ENCODE data around the gene SGO2. TPM values are rescaled to one million over a fixed set of nuclear protein-coding genes. Genes with fewer than 3 reads are reported as not detected.
A peak's percentile ranks its signal among the peaks of the same experiment; 100 is the strongest.

Gene SGO2, protein sequence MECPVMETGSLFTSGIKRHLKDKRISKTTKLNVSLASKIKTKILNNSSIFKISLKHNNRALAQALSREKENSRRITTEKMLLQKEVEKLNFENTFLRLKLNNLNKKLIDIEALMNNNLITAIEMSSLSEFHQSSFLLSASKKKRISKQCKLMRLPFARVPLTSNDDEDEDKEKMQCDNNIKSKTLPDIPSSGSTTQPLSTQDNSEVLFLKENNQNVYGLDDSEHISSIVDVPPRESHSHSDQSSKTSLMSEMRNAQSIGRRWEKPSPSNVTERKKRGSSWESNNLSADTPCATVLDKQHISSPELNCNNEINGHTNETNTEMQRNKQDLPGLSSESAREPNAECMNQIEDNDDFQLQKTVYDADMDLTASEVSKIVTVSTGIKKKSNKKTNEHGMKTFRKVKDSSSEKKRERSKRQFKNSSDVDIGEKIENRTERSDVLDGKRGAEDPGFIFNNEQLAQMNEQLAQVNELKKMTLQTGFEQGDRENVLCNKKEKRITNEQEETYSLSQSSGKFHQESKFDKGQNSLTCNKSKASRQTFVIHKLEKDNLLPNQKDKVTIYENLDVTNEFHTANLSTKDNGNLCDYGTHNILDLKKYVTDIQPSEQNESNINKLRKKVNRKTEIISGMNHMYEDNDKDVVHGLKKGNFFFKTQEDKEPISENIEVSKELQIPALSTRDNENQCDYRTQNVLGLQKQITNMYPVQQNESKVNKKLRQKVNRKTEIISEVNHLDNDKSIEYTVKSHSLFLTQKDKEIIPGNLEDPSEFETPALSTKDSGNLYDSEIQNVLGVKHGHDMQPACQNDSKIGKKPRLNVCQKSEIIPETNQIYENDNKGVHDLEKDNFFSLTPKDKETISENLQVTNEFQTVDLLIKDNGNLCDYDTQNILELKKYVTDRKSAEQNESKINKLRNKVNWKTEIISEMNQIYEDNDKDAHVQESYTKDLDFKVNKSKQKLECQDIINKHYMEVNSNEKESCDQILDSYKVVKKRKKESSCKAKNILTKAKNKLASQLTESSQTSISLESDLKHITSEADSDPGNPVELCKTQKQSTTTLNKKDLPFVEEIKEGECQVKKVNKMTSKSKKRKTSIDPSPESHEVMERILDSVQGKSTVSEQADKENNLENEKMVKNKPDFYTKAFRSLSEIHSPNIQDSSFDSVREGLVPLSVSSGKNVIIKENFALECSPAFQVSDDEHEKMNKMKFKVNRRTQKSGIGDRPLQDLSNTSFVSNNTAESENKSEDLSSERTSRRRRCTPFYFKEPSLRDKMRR
- total RNA-seq: 10 to 100 TPM in 1 of 5 experiments, 1 to 10 TPM in 4; 1.4 to 32.3 (median 2.9) TPM
- polyA plus RNA-seq: 1 to 10 TPM; 2.2 TPM
- total RNA-seq: 2.7 reads per million, percentile 14 among the genes with 10 or more reads in this experiment

DNA sequence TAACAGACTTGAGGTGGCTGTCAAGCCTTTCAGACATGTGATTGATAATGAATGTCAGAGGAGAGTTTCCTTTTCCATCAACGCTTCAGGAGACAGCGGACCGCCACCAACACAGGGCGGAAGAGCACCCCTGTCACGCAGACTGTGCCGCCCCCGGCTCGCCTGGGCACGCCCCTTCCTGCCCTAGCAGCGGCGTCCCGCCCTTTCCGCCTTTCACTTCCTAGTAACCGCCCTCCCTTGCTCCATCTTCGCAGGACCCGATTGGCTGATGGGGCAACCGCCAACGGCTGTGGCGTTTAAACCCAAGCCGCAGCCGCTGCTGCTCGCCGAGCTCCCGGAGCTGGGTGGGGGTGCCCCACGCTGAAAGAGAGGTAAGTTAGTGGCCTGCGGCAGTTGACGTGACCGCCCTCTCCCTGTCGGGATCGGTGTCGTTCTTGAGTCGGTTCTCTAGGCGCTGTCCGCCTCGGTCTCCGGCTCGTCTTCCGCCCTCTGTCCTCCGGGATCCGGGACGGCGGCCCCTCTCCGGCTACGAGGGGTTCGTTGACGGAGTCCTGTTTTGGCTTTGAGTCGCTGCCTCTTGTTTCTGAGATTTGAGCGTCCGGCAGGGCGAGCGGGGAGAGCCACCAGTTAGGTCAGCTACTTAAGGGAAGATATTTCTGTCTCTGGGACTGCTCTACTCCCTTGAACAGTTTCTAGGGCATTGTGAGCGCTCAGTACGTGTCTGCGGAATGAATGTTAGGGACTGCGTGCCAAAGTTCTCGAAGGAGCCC lies at the start of gene SGO2:
Gene SGO2, plus strand, starts transcription at position 326 of the 770 bp plus-strand sequence. CDS start 6,769 bp downstream, outside the sequence.
- DNase-seq (peak; percentile 84 to 95 (median 94)), ATAC-seq (peak; percentile 100)
- intact Hi-C loops (cut with micrococcal nuclease): loop anchor here (1.0 to 10.0 kb wide), 19 partner anchors 16 to 1739 kb away; partner anchors contain the start of genes BZW1 (in 2 of the 2), KCTD18 (in 2 of the 2), MAIP1 (in 2 of the 2) and TYW5 (in 2 of the 2)
- Mint-ChIP-seq H3K27ac (peak within 1 kb of the TSS; percentile 66 to 89 (median 85)), H3K9me3 (no peaks in the 10 kb centered on the region), H3K4me1 (peaks cover 7 to 34% (median 9%) of the 10 kb centered on the region in 7 donors), H3K27me3 (peaks cover 0 to 1% (median 0%) of the 10 kb centered on the region in 5 donors), H3K36me3 (peaks cover 0 to 4% (median 0%) of the 10 kb centered on the region in 5 donors), H3K4me3 (peak within 1 kb of the TSS; percentile 88 to 95 (median 92))
- Histone ChIP-seq H3K27me3 (ENCODE audit: control insufficient read depth in 2 of 2, insufficient read depth in 2 of 2, low read length in 2 of 2) (no peaks in the 10 kb centered on the region), H3K4me3 (ENCODE audit: low read length) (peak within 1 kb of the TSS; percentile 74), H3K9me3 (ENCODE audit: control insufficient read depth in 2 of 3, low read length in 3 of 3) (no peaks in the 10 kb centered on the region), H3K27ac (ENCODE audit: low read depth, low read length) (peak within 1 kb of the TSS; percentile 64), H3K36me3 (ENCODE audit: control insufficient read depth in 2 of 3, insufficient read depth in 3 of 3, low read length in 3 of 3) (no peaks in the 10 kb centered on the region), H3K4me1 (ENCODE audit: control insufficient read depth in 2 of 2, insufficient read depth in 2 of 2, low read length in 2 of 2) (peaks cover 6 to 8% of the 10 kb centered on the region in 2 donors)
- CTCF ChIA-PET: interaction anchor here (0.7 to 1.3 kb wide), 2 partner anchors 9 to 59 kb away, joined by 3 to 4 read pairs; no protein-coding TSS in a partner anchor
- POLR2A ChIA-PET: interaction anchor here (0.5 to 3.1 kb wide), 8 partner anchors 8 to 1714 kb away, joined by 3 to 25 read pairs (median 4); partner anchors contain the start of genes ALS2, CLK1 and KCTD18

- DNase-seq (no peak), ATAC-seq (no peak)
- H3K4me3 ChIP-seq (ENCODE audit: low read length): no peak overlapping the region
- Mint-ChIP-seq H3K4me1 (peaks cover 0 to 18% (median 4%) of the 10 kb centered on the region in 7 donors), H3K4me3 (no peak overlapping the region), H3K9me3 (no peaks in the 10 kb centered on the region), H3K36me3 (peaks cover 0 to 12% (median 0%) of the 10 kb centered on the region in 5 donors), H3K27me3 (no peaks in the 10 kb centered on the region), H3K27ac (peak overlapping the region in 1 of 9 donors; percentile 37)
- H3K4me1 ChIP-seq (ENCODE audit: control insufficient read depth in 2 of 2, insufficient read depth in 2 of 2, low read length in 2 of 2): peaks cover 0 to 4% of the 10 kb centered on the region in 2 donors
- ChIA-PET CTCF (interaction anchor here (1.7 kb wide), 1 partner anchor 100 kb away, joined by 4 read pairs; no protein-coding TSS in a partner anchor), POLR2A (no interaction called here)
- no peaks in the 10 kb centered on the region for H3K27me3 ChIP-seq (ENCODE audit: control insufficient read depth in 2 of 2, insufficient read depth in 2 of 2, low read length in 2 of 2)
- H3K27ac ChIP-seq (ENCODE audit: low read depth, low read length): no peak overlapping the region
- intact Hi-C loops (cut with micrococcal nuclease): no loop called here
- no peaks in the 10 kb centered on the region for H3K9me3 ChIP-seq (ENCODE audit: control insufficient read depth in 2 of 3, low read length in 3 of 3)
- no peaks in the 10 kb centered on the region for H3K36me3 ChIP-seq (ENCODE audit: control insufficient read depth in 2 of 3, insufficient read depth in 3 of 3, low read length in 3 of 3)
These were observed 49.2 kb upstream of the SGO2 start for GRCh38 chr2:200476836-200477235.

- Histone ChIP-seq H3K9me3 (ENCODE audit: control insufficient read depth in 2 of 3, low read length in 3 of 3) (no peaks in the 10 kb centered on the region), H3K4me1 (ENCODE audit: control insufficient read depth in 2 of 2, insufficient read depth in 2 of 2, low read length in 2 of 2) (peaks cover 0 to 4% of the 10 kb centered on the region in 2 donors), H3K36me3 (ENCODE audit: control insufficient read depth in 2 of 3, insufficient read depth in 3 of 3, low read length in 3 of 3) (no peaks in the 10 kb centered on the region), H3K27ac (ENCODE audit: low read depth, low read length) (no peak overlapping the region), H3K4me3 (ENCODE audit: low read length) (no peak overlapping the region), H3K27me3 (ENCODE audit: control insufficient read depth in 2 of 2, insufficient read depth in 2 of 2, low read length in 2 of 2) (no peaks in the 10 kb centered on the region)
- no peaks in the 10 kb centered on the region for H3K9me3 Mint-ChIP-seq
- no peak overlapping the region for H3K27ac Mint-ChIP-seq
- ATAC-seq (no peak), DNase-seq (no peak)
- H3K36me3 Mint-ChIP-seq: peaks cover 0 to 12% (median 0%) of the 10 kb centered on the region in 5 donors
- CTCF ChIA-PET: no interaction called here
- no peaks in the 10 kb centered on the region for H3K27me3 Mint-ChIP-seq
- intact Hi-C loops (cut with micrococcal nuclease): no loop called here
- peaks cover 0 to 18% (median 4%) of the 10 kb centered on the region in 7 donors for H3K4me1 Mint-ChIP-seq
- POLR2A ChIA-PET: interaction anchor here (1.2 kb wide), 1 partner anchor 12 kb away, joined by 4 read pairs; no protein-coding TSS in a partner anchor
- H3K4me3 Mint-ChIP-seq: no peak overlapping the region
These were observed 48.3 kb upstream of the SGO2 start for GRCh38 chr2:200477667-200478131.

DNA sequence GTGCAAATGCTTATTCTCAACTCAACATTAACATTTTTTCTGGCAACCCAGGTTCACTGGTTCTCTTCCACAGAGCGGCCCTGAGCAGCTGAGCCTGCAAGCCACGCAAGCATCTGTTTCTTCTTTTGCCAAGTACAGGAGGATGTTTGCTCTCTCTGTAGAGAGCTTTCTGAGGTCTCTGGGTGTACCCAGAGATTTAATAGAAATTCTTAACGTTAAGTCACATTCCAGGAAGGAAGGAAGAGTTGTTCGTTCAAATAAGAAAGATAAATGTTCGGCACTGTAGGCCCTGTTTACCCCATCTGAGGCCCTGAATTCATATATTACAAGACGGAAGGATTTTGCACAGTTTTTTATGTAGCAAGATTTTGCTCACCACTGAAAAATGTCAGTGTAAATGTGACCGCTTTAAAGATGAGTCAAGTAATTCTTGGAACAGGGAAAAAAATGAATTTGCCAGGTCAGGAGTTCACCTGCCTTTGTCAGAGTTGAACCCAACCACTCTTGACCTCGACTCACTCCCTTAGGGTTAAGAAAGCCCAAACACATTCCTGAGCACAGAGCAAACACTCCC lies 46.2 kb upstream of the SGO2 start:
- intact Hi-C loops (cut with micrococcal nuclease): loop anchor here (2.0 to 5.0 kb wide), 4 partner anchors 35 to 777 kb away; partner anchors contain the start of gene SPATS2L (in 1 of the 2)
- POLR2A ChIA-PET: no interaction called here
- peak overlapping the region in 1 of 10 donors; percentile 30 for H3K4me3 Mint-ChIP-seq

DNA sequence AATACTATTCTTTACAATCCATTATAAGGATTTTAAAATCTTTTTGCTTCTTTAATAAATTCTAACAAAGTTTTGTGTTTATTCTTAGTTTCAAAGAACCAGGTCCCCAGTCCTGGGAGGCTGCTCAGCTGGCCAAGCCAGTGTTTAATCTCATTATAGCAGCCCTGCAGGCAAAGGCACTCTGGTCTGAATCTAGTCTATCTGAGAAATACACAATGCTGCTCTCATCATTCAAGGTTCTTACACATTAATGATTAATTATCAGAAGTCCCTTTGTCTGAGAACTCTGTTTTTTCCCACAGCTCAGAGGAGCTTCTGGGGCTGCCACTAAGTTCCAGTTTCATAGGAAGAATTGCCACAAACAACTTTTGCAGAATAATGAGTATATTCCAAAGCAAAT lies 43.8 kb upstream of the SGO2 start:
- POLR2A ChIA-PET: no interaction called here
- Histone ChIP-seq H3K4me1 (ENCODE audit: control insufficient read depth in 2 of 2, insufficient read depth in 2 of 2, low read length in 2 of 2) (peaks cover 0 to 4% of the 10 kb centered on the region in 2 donors), H3K27me3 (ENCODE audit: control insufficient read depth in 2 of 2, insufficient read depth in 2 of 2, low read length in 2 of 2) (no peaks in the 10 kb centered on the region), H3K4me3 (ENCODE audit: low read length) (no peak overlapping the region), H3K27ac (ENCODE audit: low read depth, low read length) (no peak overlapping the region), H3K36me3 (ENCODE audit: control insufficient read depth in 2 of 3, insufficient read depth in 3 of 3, low read length in 3 of 3) (no peaks in the 10 kb centered on the region), H3K9me3 (ENCODE audit: control insufficient read depth in 2 of 3, low read length in 3 of 3) (no peaks in the 10 kb centered on the region)
- no peak for ATAC-seq
- no peak for DNase-seq
- no peaks in the 10 kb centered on the region for H3K9me3 Mint-ChIP-seq
- H3K27ac Mint-ChIP-seq: no peak overlapping the region
- no peak overlapping the region for H3K4me3 Mint-ChIP-seq
- H3K36me3 Mint-ChIP-seq: peaks cover 0 to 10% (median 0%) of the 10 kb centered on the region in 5 donors
- H3K27me3 Mint-ChIP-seq: no peaks in the 10 kb centered on the region
- H3K4me1 Mint-ChIP-seq: peaks cover 0 to 24% (median 4%) of the 10 kb centered on the region in 7 donors
- intact Hi-C loops (cut with micrococcal nuclease): loop anchor here (5.0 kb wide), 2 partner anchors 220 to 780 kb away; no protein-coding TSS in a partner anchor
- CTCF ChIA-PET: interaction anchor here (0.6 to 6.9 kb wide), 9 partner anchors 7 to 1214 kb away, joined by 3 to 37 read pairs (median 4); no protein-coding TSS in a partner anchor

More for the DNA sequence above, 46.2 kb upstream of the SGO2 start:
- H3K36me3 ChIP-seq (ENCODE audit: control insufficient read depth in 2 of 3, insufficient read depth in 3 of 3, low read length in 3 of 3): no peaks in the 10 kb centered on the region
- H3K27ac ChIP-seq (ENCODE audit: low read depth, low read length): no peak overlapping the region
- no peaks in the 10 kb centered on the region for H3K9me3 Mint-ChIP-seq
- H3K4me3 ChIP-seq (ENCODE audit: low read length): no peak overlapping the region
- no peaks in the 10 kb centered on the region for H3K27me3 Mint-ChIP-seq
- H3K36me3 Mint-ChIP-seq: peaks cover 0 to 10% (median 0%) of the 10 kb centered on the region in 5 donors
- ATAC-seq: no peak
- peak overlapping the region in 6 of 9 donors; percentile 27 to 82 (median 58) for H3K27ac Mint-ChIP-seq
- H3K4me1 ChIP-seq (ENCODE audit: control insufficient read depth in 2 of 2, insufficient read depth in 2 of 2, low read length in 2 of 2): peaks cover 0 to 4% of the 10 kb centered on the region in 2 donors
- no peak for DNase-seq
- CTCF ChIA-PET: interaction anchor here (1.3 to 2.2 kb wide), 2 partner anchors 11 to 500 kb away, joined by 7 to 8 read pairs; no protein-coding TSS in a partner anchor
- H3K4me1 Mint-ChIP-seq: peaks cover 0 to 24% (median 4%) of the 10 kb centered on the region in 7 donors
- H3K27me3 ChIP-seq (ENCODE audit: control insufficient read depth in 2 of 2, insufficient read depth in 2 of 2, low read length in 2 of 2): no peaks in the 10 kb centered on the region
- H3K9me3 ChIP-seq (ENCODE audit: control insufficient read depth in 2 of 3, low read length in 3 of 3): no peaks in the 10 kb centered on the region

Data from naive thymus-derived CD4-positive, alpha-beta T cell (primary cell).